B cell (primary cell): ENCODE measurements around the gene ITPKC. TPM values are rescaled to one million over a fixed set of nuclear protein-coding genes. Genes with fewer than 3 reads are reported as not detected.
A peak's percentile ranks its signal among the peaks of the same experiment; 100 is the strongest.

Source experiments
- ATAC-seq: fragments of 200-7000 bp; cut with Tn5 transposase; one replicate; pipeline ENCODE4 v1.10.0; 2021; ENCODE audit warnings: low read depth, mild to moderate bottlenecking, moderate number of reproducible peaks, moderate library complexity
- CTCF ChIA-PET: fragments of 350-600 bp; sonication (Branson Sonifier 250); formaldehyde crosslinking; loops from one replicate; lab custom pipeline; 2021; ENCODE audit warnings: antibody characterized with exemption, inconsistent platforms; lab: Charles Lee
- POLR2A ChIA-PET: fragments of 350-600 bp; sonication (Branson Sonifier 250); formaldehyde crosslinking; loops from one replicate; lab custom pipeline; 2021; ENCODE audit warnings: antibody characterized with exemption; lab: Charles Lee
- DNase-seq: peaks from one replicate; pipeline ENCODE4 v3.0.0; 2013
- H2AFZ ChIP-seq: 2 replicates; pipeline ENCODE4 v1.6.1; 2012; ENCODE audit warnings: mild to moderate bottlenecking, low read depth, low read length; ENCODE audit not compliant: insufficient read depth, poor library complexity, severe bottlenecking
- H3K27ac ChIP-seq, 2 donors: 1 replicate in 1 of 2; 2 replicates in 1 of 2; pipeline ENCODE4 v1.5.1; 2012 to 2013; ENCODE audit warnings: low read length in 2 of 2, mild to moderate bottlenecking in 2 of 2, moderate library complexity in 1 of 2
- H3K27me3 ChIP-seq, 4 experiments: fragments of 200-600 bp in 1 of 4; sonication (generic) in 1 of 4; replicated peaks in 1 of 4; 1 replicate in 2 of 4; 2 replicates in 2 of 4; pipeline versions ENCODE4 v1.6.1 to v1.7.0; 2013 to 2016; ENCODE audit warnings: low read length in 3 of 4, mild to moderate bottlenecking in 2 of 4, mixed read lengths in 1 of 4, moderate library complexity in 1 of 4; ENCODE audit not compliant: insufficient read depth in 4 of 4, control insufficient read depth in 3 of 4; ENCODE audit errors: control extremely low read depth in 1 of 4
- H3K36me3 ChIP-seq, 2 experiments: replicated peaks in 1 of 2; 1 replicate in 1 of 2; 2 replicates in 1 of 2; pipeline versions ENCODE4 v1.6.1 to v1.7.1; 2013; ENCODE audit warnings: low read length in 1 of 2; ENCODE audit not compliant: insufficient read depth in 2 of 2, control insufficient read depth in 1 of 2; ENCODE audit errors: control extremely low read depth in 1 of 2, extremely low read depth in 1 of 2
- H3K4me1 ChIP-seq, 2 donors: fragments of 200-600 bp in 1 of 2; sonication (generic) in 1 of 2; 1 replicate in 1 of 2; 2 replicates in 1 of 2; pipeline versions ENCODE4 v1.5.1 to v1.6.1; 2013 to 2017; ENCODE audit warnings: low read length in 2 of 2; ENCODE audit not compliant: control insufficient read depth in 2 of 2, insufficient read depth in 2 of 2
- H3K4me2 ChIP-seq: replicated peaks from 2 replicates; pipeline ENCODE3; 2012; ENCODE audit warnings: mild to moderate bottlenecking, low read depth, low read length; ENCODE audit not compliant: poor library complexity, severe bottlenecking
- H3K4me3 ChIP-seq, 5 experiments: fragments of 200-600 bp in 1 of 5; sonication (generic) in 1 of 5; 1 replicate in 3 of 5; 2 replicates in 2 of 5; pipeline versions ENCODE4 v1.5.1 to v1.7.0; 2011 to 2016; ENCODE audit warnings: low read length in 4 of 5, mild to moderate bottlenecking in 4 of 5, low read depth in 2 of 5, control low read depth in 1 of 5, moderate library complexity in 1 of 5; ENCODE audit not compliant: insufficient read depth in 1 of 5; ENCODE audit errors: control extremely low read depth in 1 of 5, extremely low read depth in 1 of 5
- H3K79me2 ChIP-seq: fragments of 200-600 bp; sonication (generic); one replicate; pipeline ENCODE4 v1.6.0; 2016; ENCODE audit warnings: low read length; ENCODE audit not compliant: control insufficient read depth, insufficient read depth
- H3K9ac ChIP-seq: fragments of 200-600 bp; sonication (generic); 2 replicates; pipeline ENCODE4 v1.6.1; 2017; ENCODE audit warnings: mild to moderate bottlenecking, low read length, moderate library complexity
- H3K9me3 ChIP-seq, 3 donors: one replicate each; pipeline versions ENCODE4 v1.6.1 to v1.7.1; 2013; ENCODE audit warnings: low read length in 2 of 3; ENCODE audit not compliant: control insufficient read depth in 2 of 3, insufficient read depth in 1 of 3; ENCODE audit errors: control extremely low read depth in 1 of 3
- H4K20me1 ChIP-seq: 2 replicates; pipeline ENCODE4 v1.6.0; 2012; ENCODE audit warnings: mild to moderate bottlenecking, low read length; ENCODE audit not compliant: insufficient read depth, control insufficient read depth, poor library complexity, severe bottlenecking
- H3K27ac Mint-ChIP-seq: one replicate; pipeline ENCODE4 v1.8.0; 2021; ENCODE audit warnings: mixed read lengths
- H3K27me3 Mint-ChIP-seq: one replicate; pipeline ENCODE4 v1.8.0; 2021; ENCODE audit warnings: mixed read lengths
- H3K4me1 Mint-ChIP-seq: one replicate; pipeline ENCODE4 v1.8.0; 2021; ENCODE audit warnings: mixed read lengths
- H3K4me3 Mint-ChIP-seq: one replicate; pipeline ENCODE4 v1.8.0; 2021; ENCODE audit warnings: mixed read lengths
- H3K9me3 Mint-ChIP-seq: one replicate; pipeline ENCODE4 v1.8.0; 2022; ENCODE audit warnings: mixed read lengths; ENCODE audit not compliant: insufficient read depth
- EZH2 ChIP-seq: IDR thresholded peaks from 2 replicates; pipeline ENCODE4 v1.6.1; 2012; ENCODE audit warnings: borderline replicate concordance, low read depth, mild to moderate bottlenecking, moderate library complexity, low read length; ENCODE audit not compliant: insufficient read depth, poor library complexity, severe bottlenecking
- WGBS: methylation state at CpG from one replicate; pipeline ENCODE4 v1.1.5; 2013; ENCODE audit warnings: missing lambda C conversion rate; ENCODE audit not compliant: insufficient coverage; 5-methylcytosine and 5-hydroxymethylcytosine counted together
- intact Hi-C: fragments of 100-400 bp; cut with micrococcal nuclease; formaldehyde crosslinking; loops from one replicate; pipeline ENCODE4 v1.10.0; 2022
- polyA plus RNA-seq: library from polyadenylated mRNA; depleted of rRNA; stranded (reverse); fragments of >200 nt; gene quantifications from 2 replicates; pipeline ENCODE4 v1.2.3, GENCODE V29; 2012
- total RNA-seq, 2 donors: library from RNA; stranded (reverse); fragments of 120-200 nt in 1 of 2; gene quantifications; 1 replicate in 1 of 2; 2 replicates in 1 of 2; pipeline versions ENCODE4 v1.2.3 to v1.2.4, GENCODE V29; 2013 to 2022
- TF ChIP-seq, protein P1 (sequence below): fragments of 200-600 bp; IDR thresholded peaks from one replicate; pipeline ENCODE4 v1.8.0; 2022; ENCODE audit warnings: antibody characterized with exemption, mild to moderate bottlenecking

Gene ITPKC
- total and polyA plus RNA-seq, 2 donors (not counting 1 experiment from before 2014, with no cell fraction given) = 8.7 to 16.0 TPM

DNA sequence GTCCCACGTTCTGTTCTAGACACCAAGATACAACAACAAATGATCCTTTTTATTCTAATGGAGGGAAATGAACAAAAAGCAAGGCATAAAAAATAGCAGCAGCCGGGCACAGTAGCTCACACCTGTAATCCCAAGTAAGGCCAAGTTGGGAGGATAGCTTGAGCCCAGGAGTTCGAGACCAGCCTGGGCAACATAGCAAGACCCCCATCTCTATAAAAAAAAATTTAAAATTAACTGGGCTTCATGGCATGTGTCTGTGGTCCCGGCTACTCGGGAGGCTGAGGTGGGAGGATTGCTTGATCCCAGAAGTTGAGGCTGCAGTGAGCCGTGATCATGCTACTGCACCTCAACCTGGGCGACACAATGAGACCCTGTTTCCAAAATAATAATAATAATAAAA, 59.5 kb downstream of the ITPKC start:
- Histone ChIP-seq H3K27me3 (no peaks in the 10 kb centered on the region), H3K79me2 (peaks cover 31% of the 10 kb centered on the region), H3K4me3 (no peak overlapping the region), H3K9me3 (peaks cover 0 to 10% (median 0%) of the 10 kb centered on the region in 3 donors), H3K27ac (peak overlapping the region; percentile 97 to 99), H2AFZ (no peak overlapping the region), H4K20me1 (peaks cover 25% of the 10 kb centered on the region), H3K36me3 (peaks cover 0 to 11% of the 10 kb centered on the region in 2 experiments), H3K9ac (no peak overlapping the region), H3K4me1 (peaks cover 50 to 66% of the 10 kb centered on the region in 2 donors), H3K4me2 (peak overlapping the region; percentile 89)
- ChIA-PET CTCF (interaction anchor here (1.7 to 5.2 kb wide), 7 partner anchors 21 to 114 kb away, joined by 5 to 48 read pairs (median 29); partner anchors contain the start of genes ACTMAP, COQ8B, EGLN2 and ITPKC), POLR2A (interaction anchor here (1.0 to 4.6 kb wide), 9 partner anchors 15 to 487 kb away, joined by 3 to 99 read pairs (median 9); partner anchors contain the start of genes ACTMAP, COQ8B, EGLN2 and HNRNPUL1)
- no CpG with 5 or more reads among the region's 7 CpGs for whole genome bisulfite sequencing
- H3K27ac Mint-ChIP-seq = no peak overlapping the region
- no peaks in the 10 kb centered on the region for H3K9me3 Mint-ChIP-seq
- H3K4me1 Mint-ChIP-seq = peaks cover 61% of the 10 kb centered on the region
- DNase-seq (no peak), ATAC-seq (no peak)
- intact Hi-C loops = loop anchor here (1.0 to 5.0 kb wide), 4 partner anchors 22 to 1364 kb away; partner anchors contain the start of genes PLEKHG2 and SERTAD3
- no peaks in the 10 kb centered on the region for H3K27me3 Mint-ChIP-seq
- TF ChIP-seq, protein P1, sequence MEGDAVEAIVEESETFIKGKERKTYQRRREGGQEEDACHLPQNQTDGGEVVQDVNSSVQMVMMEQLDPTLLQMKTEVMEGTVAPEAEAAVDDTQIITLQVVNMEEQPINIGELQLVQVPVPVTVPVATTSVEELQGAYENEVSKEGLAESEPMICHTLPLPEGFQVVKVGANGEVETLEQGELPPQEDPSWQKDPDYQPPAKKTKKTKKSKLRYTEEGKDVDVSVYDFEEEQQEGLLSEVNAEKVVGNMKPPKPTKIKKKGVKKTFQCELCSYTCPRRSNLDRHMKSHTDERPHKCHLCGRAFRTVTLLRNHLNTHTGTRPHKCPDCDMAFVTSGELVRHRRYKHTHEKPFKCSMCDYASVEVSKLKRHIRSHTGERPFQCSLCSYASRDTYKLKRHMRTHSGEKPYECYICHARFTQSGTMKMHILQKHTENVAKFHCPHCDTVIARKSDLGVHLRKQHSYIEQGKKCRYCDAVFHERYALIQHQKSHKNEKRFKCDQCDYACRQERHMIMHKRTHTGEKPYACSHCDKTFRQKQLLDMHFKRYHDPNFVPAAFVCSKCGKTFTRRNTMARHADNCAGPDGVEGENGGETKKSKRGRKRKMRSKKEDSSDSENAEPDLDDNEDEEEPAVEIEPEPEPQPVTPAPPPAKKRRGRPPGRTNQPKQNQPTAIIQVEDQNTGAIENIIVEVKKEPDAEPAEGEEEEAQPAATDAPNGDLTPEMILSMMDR = no peak
- TF ChIP-seq EZH2 = no peak
- peak overlapping the region; percentile 99 for H3K4me3 Mint-ChIP-seq
